ENCODE data around the gene NEBL.

DNA sequence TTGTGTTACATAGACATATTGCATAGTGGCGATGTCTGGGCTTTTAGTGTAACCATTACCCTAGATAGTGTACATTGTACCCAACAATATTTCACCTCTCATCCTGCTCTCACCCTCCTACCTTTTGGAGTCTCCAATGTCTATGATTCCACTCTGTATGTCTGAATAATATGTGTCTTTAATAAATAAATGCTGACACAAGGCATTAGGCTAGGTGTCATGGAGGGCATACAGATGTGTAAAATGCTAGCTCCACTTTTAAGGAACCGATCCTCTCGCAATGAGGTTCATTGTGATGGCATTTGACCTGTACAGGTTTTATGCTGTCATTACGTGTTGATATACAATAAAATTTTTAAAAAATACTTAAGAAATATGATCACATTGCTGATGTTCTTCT lies 74.3 kb downstream of the NEBL start:
- no peak for TF ChIP-seq POLR2A (IDR thresholded peaks at IDR 0.05)
- TF ChIP-seq, protein P1, sequence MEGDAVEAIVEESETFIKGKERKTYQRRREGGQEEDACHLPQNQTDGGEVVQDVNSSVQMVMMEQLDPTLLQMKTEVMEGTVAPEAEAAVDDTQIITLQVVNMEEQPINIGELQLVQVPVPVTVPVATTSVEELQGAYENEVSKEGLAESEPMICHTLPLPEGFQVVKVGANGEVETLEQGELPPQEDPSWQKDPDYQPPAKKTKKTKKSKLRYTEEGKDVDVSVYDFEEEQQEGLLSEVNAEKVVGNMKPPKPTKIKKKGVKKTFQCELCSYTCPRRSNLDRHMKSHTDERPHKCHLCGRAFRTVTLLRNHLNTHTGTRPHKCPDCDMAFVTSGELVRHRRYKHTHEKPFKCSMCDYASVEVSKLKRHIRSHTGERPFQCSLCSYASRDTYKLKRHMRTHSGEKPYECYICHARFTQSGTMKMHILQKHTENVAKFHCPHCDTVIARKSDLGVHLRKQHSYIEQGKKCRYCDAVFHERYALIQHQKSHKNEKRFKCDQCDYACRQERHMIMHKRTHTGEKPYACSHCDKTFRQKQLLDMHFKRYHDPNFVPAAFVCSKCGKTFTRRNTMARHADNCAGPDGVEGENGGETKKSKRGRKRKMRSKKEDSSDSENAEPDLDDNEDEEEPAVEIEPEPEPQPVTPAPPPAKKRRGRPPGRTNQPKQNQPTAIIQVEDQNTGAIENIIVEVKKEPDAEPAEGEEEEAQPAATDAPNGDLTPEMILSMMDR (IDR thresholded peaks at IDR 0.05) = no peak
